Stimulated activated CD4-positive, alpha-beta T cell treated with anti-CD3 and anti-CD28 coated beads, Interleukin-15, amount 100 ng/mL, for 1 hour (primary cell): ENCODE results near the gene RCAN1.
"Not testable (repeated sequence)": the region's sequence is repeated elsewhere in the genome, so short reads cannot be mapped to it uniquely, and the experiment has no call there.

Experiments used
- DNase-seq, 2 donors: peaks; one replicate each; pipeline ENCODE4 v3.0.0-alpha.2; 2020; ENCODE audit warnings: low read depth in 1 of 2, low spot score in 1 of 2

RCAN1 gene

GRCh38 chr21:34570313-34570712, 44.6 kb downstream of the RCAN1 start:
- no peak for DNase-seq

GRCh38 chr21:34569381-34569979, 45.4 kb downstream of the RCAN1 start:
- no peak for DNase-seq

GRCh38 chr21:34568801-34569200, 46.1 kb downstream of the RCAN1 start:
- not testable (repeated sequence) for DNase-seq

- no peak for DNase-seq
Measured at GRCh38 chr21:34567604-34568155, 47.2 kb downstream of the RCAN1 start.

- no peak for DNase-seq
Measured at GRCh38 chr21:34565238-34565637, 49.7 kb downstream of the RCAN1 start.

- DNase-seq, result not testable (repeated sequence)
Measured at GRCh38 chr21:34563370-34563769, 51.5 kb downstream of the RCAN1 start.

GRCh38 chr21:34561806-34562205, 53.1 kb downstream of the RCAN1 start:
- DNase-seq, result no peak

GRCh38 chr21:34560609-34561008, 54.3 kb downstream of the RCAN1 start:
- no peak for DNase-seq

GRCh38 chr21:34560021-34560420, 54.9 kb downstream of the RCAN1 start:
- no peak for DNase-seq

GRCh38 chr21:34559089-34559631, 55.8 kb downstream of the RCAN1 start:
- no peak for DNase-seq

- no peak for DNase-seq
Measured at GRCh38 chr21:34558166-34558565, 56.7 kb downstream of the RCAN1 start.

GRCh38 chr21:34557261-34557660, 57.7 kb downstream of the RCAN1 start:
- DNase-seq, result no peak

- DNase-seq, result not testable (repeated sequence)
Measured at GRCh38 chr21:34554670-34555069, 60.2 kb downstream of the RCAN1 start.

- no peak for DNase-seq
Measured at GRCh38 chr21:34554227-34554626, 60.7 kb downstream of the RCAN1 start.

- no peak for DNase-seq
Measured at GRCh38 chr21:34553151-34553952, 61.6 kb downstream of the RCAN1 start.

GRCh38 chr21:34552360-34553098, 62.4 kb downstream of the RCAN1 start:
- no peak for DNase-seq

GRCh38 chr21:34550182-34550799, 64.6 kb downstream of the RCAN1 start:
- DNase-seq, result no peak

GRCh38 chr21:34548781-34549376, 66.0 kb downstream of the RCAN1 start:
- no peak for DNase-seq

GRCh38 chr21:34546542-34546941, 68.4 kb downstream of the RCAN1 start:
- no peak for DNase-seq

- no peak for DNase-seq
Measured at GRCh38 chr21:34545079-34545884, 69.6 kb downstream of the RCAN1 start.
